HG02870 (cell line): ENCODE data around the gene LRRC55.
"Not testable (repeated sequence)": the region's sequence is repeated elsewhere in the genome, so short reads cannot be mapped to it uniquely, and the experiment has no call there.

Experiments used
- ATAC-seq: cut with Tn5 transposase; IDR thresholded peaks from one replicate; pipeline ENCODE4 v1.9.1; 2021; ENCODE audit warnings: mild to moderate bottlenecking, moderate library complexity; ENCODE audit not compliant: unreplicated experiment

LRRC55 gene

DNA sequence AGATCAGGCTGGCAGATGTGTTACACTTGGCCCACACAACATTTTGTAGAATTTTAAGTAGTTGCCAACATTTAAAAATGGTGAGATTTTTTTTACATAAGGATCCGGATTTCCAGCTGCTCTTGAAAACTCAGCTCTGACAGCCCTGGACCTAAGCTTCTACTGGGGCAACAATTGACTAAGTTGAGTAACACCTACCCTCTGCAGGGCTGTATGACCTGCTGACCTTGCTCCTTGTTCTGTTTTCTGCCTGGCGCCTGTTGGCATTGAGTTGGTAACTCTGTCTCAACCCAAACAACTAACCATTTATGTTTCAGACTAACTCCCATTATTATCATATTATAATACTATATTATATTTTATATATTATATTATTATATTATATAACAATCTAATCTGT is 21.1 kb upstream of the LRRC55 start:
- no peak for ATAC-seq

DNA sequence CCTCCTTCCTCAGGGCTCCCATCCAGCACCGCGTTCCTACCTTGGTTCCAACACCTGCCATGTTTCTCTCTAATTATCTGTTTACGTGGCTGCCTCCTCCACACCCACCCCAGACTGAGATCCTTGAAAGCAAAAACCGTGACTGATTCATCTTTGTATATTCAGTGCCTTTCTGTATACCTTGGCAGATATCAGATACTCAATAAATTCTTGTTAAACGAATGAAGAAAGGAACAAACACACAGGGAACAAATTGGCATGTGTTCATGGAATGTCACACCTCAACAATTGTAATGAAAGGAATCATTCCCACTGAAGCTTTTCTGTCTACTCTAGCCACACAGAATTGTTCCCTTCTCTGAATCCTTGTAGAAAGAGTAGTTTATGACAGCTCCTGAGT is 20.4 kb upstream of the LRRC55 start:
- ATAC-seq = no peak

DNA sequence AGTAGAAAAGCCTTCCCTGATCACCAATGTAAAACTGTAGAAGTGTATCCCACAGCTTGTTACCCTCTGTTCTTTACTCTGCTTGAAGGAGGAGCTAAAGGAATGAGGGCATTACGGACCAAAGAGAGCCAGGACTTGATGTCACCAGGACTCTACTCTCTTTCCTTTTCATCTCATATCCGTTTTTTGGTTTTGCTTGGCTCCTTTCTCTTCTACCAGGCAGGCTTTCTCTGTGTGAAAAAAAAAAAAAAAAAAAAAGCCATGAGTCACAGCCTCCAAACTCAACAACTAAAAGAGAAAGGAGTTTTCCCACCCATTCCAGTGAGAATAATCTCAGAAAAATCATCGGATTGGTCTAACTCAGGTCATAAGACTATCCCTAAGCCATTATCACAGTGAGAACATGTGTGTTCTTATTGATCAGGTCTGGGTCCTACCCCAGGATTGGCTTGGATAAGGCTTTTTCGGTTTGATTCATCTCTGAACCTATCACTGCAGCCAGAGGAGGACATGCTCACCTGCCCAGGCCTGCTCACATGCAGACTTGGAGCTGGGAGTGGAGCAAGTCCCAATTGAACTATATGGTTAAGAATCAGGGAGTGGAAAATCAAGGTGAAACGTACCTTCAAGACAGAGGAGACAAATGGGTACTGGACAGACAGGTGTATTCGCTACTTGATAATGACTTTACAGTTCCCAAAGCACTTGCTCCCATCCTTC is 19.4 kb upstream of the LRRC55 start:
- ATAC-seq = no peak

DNA sequence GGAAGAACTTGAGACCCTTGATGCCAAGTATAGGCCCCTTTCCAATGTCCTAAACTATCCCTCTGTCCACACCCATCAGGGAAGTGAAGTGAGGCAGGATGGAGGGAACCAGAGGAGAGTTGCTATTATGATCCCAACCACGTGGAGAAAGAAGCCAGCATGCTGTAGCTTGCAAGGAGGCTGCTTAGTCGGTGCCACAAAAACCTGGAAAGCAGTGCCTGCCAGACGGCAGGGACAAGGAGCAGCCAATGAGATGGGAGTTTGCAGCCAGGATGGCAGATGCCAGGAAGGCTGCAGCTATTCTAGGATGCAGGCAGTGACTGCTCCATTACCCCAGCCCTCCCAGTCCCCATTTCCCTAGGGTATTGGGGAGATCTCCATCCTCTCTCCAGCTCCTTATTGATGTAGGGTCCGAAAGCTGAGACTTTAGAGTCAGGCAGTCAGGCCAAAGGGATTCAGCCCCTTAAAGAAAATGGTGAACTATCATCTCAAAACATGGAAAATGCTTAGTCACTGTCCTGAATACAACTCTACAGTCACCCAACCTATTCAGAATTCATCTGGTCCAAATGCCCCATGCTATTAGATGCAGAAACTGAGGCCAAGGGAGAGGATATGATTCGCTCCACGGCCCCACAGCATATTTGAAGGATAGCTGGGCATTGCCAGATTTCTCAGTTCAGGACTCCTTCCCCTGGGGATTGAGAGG is 18.4 kb upstream of the LRRC55 start:
- ATAC-seq = no peak

DNA sequence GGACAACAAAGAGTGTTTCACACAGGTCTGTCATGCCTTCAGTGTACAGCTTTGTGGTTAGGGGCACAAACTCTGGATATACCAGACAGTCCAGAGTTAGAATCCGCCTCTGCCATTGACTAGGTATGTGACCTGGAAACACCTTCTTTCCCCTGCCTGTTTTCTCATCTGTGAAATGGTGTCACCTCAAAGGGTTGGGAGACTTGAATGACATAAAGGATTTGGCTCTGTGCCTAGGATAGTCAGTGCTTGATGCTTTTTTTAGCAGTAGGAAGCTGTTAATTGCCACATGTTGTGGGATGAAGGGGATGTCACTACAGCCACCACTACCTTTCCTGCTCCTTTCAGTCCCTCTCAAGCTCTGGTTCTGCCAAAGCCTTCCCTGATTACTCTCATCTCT is 17.4 kb upstream of the LRRC55 start:
- no peak for ATAC-seq

DNA sequence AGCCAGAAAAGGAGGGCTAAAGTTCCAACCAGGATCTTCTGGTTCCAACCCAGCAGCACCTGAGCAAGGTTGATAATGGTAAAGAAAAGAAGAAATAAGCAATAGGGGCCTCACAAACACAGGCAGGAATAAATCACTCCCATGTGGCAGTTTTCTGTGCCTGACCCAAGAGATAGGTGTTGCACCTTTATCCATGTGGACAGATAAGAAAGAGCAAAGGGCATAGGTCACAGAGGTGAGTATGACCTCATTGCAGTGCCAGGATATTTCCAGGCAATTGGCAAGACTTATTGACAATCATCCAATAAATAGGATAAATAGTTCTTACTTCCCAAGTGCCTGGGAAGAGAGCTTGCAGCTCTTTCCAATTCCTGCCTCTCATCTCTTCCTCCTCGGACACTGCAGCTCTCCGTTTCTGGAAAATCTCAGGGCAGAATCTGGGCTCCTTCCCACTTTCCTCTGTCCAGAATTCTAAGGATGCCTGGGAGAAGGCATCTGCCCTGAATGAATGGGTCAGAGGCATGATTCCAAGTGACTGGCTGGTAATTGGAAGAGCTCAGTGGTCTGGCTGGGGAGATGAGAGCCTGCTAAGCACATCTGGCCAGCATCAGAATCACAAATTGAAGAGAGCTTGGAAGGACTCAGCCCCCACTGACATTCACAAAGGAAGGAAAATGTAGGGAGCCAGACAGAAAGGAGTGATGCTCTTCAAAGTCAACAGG is 14.5 kb upstream of the LRRC55 start:
- ATAC-seq = no peak

DNA sequence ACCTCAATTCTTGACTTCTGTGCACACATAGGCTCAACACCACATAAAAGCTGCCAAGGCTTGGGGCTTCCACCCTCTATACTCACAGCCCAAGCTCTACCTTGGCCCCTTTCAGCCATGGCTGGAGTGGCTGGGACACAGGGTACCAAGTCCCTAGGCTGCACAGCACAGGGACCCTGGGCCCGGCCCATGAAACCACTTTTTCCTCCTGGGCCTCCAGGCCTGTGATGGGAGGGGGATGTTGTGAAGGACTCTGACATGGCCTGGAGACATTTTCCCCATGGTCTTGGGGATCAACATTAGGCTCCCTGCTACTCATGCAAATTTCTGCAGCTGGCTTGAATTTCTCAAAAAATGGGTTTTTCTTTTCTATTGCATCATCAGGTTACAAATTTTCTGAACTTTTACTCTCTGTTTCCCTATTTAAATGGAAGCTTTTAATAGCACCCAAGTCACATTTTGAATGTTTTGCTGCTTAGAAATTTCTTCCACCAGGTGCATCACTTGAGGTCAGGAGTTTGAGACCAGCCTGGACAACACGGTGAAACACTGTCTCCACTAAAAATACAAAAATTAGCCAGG is 11.9 kb upstream of the LRRC55 start:
- not testable (repeated sequence) for ATAC-seq

DNA sequence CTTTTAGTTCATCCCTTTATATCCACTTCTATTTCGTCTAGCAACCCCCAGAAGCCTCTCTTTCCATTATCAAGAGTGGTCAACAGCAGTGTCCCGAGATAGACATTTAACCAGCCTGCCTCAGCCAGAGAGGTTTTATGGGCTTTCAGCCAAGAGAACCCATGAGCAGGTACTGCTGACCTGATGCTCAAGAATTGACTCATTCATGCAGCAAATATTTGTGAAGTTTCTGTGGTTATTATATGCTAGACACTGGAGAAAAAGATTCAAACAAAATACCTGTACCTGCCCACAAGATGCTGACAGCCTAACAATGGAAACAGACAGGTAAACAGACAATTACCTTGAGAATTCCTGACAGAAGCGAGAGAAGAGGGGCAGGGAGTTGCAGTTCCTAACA is 9.7 kb upstream of the LRRC55 start:
- no peak for ATAC-seq

DNA sequence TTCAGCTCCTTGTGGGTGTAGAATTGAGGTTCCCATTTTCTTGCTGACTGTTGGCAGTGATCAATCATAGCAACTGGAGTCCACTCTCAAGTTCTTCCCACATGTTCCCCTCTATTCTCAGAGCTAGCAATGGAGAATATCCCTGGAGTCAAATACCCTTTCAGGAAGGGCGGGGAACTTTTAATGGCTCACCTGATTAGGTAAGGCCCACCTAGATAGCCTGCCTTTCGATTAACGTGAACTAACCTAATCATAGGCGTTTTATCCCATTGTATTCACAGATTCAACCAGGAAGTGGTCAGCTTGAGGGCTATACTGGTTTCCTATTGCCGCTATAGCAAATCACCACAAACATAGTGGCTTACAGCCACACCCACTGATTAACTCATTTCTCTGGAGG is 7.1 kb upstream of the LRRC55 start:
- no peak for ATAC-seq

DNA sequence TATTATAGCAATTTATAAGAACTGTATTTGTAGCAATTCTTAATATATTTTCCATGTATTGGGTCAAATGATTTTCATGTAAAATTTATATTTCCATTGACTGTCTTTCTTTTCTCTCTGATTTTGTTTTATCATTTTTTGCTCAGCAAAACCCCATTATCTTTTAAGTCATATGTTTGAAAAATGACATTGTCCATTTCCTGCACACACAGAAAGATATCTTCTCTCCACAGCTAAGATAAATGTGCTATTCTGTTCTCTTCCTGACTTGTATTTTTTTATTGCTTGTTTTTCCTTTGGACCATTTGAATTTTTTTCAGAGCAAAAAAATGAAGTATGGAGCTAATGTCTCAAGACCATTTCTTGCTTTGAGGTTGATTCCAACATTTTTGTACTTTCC is 6.3 kb upstream of the LRRC55 start:
- no peak for ATAC-seq

DNA sequence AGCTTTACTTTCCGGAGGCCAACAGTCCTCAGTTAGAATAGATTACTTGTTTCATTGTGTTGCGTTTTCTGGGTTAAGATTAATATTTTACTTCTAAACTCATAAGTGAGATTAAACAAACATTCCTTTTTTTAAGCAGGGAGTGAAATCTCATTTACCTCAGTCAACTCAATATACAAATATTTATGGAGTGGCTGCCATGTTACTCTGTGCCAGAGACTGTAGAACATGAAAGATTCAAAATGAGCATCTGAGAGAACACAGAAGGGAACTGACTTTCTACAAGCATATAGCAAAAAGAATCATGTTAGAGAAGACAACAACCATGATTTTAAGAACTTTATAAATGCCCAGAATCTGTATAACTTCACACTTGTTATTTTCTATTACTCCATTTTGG is 3.4 kb upstream of the LRRC55 start:
- ATAC-seq = no peak

DNA sequence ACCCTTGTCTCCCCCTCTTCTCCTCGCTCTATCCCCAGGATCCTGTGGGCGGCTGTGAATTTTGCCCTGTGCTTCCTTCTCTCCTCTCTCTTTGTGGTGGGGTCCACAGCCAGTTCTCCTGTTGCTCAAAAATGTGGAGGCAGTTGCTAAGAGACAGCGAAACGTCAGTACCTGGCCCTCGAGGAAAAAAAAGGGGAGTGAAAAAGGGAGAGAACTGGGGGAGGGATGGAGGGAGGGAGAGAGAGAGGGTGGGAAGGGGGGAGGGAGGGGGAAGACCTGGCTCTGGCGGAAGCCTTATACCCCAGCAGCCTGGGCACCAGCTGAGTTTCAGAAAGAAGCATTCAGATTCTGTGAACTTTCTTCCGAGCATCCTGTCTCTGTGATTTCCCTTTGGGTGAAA is 2.1 kb upstream of the LRRC55 start:
- ATAC-seq = no peak

DNA sequence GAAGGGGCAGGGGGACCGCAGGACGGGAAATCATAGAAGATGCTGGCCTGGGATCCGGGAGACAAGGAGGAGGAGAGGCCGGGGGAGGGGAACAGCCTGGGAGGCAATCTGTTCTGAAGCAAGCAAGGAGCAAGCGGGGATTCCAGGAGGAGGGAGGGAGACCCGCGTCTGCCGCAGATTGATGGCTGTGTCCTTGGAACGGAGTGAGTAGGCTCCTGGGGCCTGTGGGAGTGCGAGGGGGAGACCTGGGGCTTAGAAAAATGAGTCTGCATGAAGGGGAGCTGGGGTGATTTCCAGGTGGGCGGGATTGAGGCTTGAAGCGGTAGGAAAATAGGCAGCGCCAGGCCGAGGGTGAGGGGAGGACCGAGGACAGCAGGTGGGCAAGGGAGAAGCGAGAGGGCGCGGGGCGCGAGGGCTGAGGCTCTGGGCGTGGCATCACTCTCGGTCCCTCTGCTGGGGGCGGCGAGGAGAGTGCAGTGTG is 1.6 kb upstream of the LRRC55 start:
- no peak for ATAC-seq

DNA sequence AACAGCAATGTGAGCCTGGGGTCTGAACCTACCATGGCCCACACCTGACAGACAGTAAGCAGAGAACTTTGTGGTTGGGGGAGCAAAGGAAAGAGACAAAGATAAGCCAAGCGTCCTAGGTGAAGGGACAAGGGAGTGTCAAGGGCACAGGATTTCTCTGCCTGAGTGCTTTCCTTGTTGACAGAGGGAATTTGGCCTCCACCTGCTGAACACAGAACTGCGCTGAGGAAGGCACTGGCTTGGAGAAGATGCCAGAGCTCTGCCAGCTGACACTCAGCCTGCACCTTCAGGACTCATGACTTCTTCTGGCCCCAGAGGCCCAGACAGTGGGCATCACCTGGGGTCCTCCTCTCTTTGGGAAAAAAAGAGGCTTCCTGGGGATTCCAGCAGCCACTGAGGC is 789 bp upstream of the LRRC55 start:
- ATAC-seq = no peak

DNA sequence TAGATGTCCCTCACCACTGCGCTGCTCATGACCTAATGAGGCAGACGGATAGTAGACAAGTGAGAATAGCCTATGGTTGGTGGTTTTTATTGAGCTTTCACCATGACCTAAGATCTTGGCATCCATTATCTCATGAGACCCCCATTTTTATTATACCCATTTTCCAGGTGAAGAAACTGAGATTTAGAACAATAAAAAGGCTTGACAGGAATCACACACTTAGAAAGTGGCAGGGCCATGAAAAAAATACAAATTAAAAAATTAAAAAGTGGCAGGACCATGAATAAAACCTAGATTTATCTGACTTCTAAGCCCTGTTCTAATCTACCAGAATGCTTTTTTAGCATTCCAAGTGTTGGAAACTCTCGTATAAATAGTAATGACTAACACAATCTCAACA is 1.1 kb downstream of the LRRC55 start:
- no peak for ATAC-seq

DNA sequence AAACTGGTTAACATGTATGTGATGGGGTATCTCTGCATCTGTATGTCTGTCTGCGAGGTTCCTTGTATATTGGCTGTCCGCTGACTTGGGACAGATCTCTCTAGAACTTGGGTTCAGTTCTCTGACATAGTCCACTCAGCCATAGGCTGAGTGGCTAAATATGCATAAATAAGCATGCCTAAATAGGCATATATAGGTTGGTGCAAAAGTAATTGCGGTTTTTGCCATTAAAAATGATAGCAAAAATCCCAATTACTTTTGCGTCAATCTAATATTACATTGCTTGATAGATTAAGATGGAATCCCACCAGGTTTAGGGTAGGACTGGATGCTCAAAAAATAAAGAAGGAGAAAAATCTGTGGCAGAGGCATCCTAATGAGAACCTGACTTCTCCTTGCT is 8.8 kb downstream of the LRRC55 start:
- no peak for ATAC-seq

DNA sequence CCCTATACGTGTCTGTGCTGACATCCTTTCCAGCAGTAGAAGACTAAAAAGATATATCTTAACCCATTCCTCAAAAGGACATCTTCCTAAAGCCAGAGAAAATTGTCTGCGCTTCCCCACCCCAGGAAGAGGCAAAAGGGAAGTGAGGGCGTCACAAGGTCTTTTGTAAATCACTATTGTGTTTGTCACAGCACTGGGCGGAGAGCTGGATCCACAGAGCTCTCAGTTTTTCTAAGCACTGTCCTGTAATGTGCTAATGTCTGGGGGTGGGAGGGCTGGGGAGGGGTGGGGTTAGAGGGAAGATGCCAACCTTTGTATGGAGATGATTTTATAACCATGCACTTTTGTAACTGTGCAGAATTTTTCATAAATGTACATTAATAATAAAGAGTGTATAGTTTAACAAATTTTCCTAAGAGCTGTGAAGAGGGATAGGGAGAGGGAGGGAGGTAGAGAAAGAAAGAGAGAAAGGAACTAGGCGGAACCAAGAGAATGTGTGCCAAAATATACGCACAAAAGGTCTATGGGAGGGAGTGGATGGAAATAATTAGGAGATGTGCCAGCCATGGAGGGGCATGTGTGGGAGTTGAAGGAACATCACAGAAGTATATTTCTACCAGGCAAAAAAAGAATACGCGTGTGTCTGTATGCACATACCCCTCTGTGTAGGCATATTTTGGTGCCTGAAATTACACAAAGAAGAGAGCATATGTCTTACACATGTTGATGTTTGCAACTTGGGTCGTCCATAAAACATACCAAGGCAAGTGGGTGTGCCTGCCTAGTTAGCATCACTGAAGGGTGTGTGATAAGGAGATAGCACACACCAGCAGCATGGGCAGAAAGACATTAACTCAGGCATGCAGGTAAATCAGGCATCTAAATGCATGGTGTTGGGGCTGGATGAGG is 9.8 kb downstream of the LRRC55 start:
- ATAC-seq = no peak

DNA sequence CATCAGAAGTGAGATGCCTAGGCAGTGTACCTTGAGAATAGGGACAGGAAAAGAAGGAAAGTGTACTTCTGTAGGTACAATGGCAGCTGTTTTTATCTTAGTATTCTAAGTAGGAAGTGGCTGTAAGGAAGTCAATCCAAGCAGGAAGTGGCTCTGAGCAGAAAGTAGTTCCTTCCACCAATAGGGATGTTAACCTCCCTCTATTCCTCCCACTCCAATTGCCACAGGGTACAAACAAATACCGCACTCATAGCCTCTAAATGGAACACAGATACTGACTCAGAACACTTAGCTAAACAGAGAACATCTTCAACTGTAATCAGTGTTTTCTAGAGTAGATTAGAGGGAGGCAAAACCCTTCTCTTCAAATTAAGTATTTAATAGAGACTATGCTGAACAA is 10.6 kb downstream of the LRRC55 start:
- ATAC-seq = no peak

DNA sequence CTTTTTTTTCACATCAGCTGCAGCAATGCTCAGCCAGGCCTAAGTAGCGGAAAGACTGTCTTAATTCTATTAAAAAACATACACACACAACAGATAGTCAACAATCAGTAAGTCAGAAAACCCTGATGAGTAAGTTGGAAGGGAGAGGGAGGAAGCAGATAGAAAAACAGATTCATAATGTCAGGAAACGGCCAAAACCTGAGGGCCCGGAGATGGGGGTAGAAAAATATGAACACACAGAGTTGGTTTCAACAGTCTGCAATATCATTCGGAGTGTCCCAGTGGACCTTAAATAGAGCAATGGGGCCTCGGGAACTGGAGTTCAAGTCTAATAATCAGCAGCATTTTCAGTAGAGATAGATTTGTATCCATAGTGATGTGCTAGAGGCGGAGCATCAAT is 14.8 kb downstream of the LRRC55 start:
- no peak for ATAC-seq

DNA sequence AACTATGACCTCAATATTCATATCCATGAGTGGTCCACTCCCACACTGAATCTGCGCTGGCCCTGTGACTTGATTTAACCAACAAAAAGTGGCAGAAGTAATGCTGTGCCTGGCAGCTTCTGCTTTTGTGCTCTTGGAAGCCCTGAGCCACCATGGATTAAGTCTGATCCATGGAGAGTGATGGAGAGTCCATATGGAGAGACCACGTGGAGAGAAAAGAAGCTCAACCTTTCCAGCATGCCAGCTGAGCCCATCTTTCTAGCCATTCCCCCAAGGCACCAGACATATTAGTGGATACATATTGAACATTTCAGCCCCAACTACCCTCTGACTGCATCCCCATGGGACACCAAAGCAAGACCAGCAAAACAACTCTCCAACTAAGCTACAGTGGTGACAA is 16.0 kb downstream of the LRRC55 start:
- ATAC-seq = no peak

DNA sequence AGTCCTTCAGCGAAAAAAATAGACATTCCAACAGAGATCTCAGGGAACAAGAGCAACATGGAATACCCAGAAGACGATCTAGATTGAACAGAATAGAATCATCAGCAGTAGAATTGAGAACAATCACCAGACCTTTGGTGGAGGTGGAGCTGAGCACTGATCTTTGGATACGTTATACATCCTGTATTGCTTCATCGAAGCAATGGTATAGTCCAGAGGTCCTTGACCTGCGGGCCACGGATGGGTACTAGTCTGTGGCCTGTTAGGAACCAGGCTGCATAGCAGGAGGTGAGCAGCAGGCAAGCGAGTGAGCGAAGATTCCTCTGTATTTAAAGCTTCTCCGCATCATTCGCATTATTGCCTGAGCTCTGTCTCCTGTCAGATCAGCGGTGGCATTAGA is 17.6 kb downstream of the LRRC55 start:
- no peak for ATAC-seq
